RPMI7951 (cell line): ENCODE data around the gene MELK. TPM values are rescaled to one million over a fixed set of nuclear protein-coding genes. Genes with fewer than 3 reads are reported as not detected.

ENCODE experiments used
- DNase-seq: peaks from one replicate; pipeline ENCODE4 v3.0.0-alpha.2; 2012; ENCODE audit warnings: low read depth
- total RNA-seq: library from RNA; depleted of rRNA; stranded (reverse); fragments of >200 nt; shearing (Covaris generic); gene quantifications from 2 replicates; pipeline ENCODE4 v1.2.3, GENCODE V29; 2014

MELK gene
- total RNA-seq, 1 experiment from 2014 or later = 121 TPM

DNA sequence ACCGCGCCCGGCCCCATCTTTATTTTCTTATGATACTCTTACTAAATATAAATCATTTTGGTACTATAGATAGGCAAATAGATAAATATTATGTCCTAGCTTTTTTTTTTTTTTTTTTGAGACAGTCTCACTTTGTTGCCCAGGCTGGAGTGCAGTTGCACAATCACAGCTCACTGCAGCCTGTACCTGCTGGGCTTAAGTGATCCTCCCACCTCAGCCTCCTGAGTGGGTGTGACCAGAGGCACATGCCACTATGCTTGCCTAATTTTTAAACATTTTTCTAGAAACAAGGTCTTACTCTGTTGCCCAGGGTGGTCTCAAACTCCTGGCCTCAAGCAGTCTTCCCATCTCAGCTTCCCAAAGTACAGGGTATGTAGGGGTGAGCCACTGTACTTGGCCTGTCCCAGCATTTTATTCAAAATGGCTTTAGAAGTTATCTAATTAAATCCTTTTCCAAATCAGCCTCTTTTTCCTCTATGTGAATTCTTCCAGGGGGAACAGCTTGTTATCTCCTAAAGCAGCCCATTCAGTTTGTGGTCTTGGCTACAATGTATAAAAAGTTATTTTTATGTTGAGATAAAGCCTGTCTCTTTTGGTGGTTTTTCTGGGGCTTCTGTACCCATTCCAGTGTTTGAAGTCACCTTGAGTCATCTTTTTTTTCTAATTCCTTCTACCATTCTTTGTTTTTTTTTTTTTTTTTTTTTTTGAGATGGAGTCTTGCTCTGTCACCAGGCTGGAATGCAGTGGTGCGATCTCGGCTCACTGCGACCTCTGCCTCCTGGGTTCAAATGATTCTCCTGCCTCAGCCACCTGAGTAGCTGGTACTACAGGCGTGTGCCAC lies 12.1 kb downstream of the MELK start:
- DNase-seq = peak; percentile 86

DNA sequence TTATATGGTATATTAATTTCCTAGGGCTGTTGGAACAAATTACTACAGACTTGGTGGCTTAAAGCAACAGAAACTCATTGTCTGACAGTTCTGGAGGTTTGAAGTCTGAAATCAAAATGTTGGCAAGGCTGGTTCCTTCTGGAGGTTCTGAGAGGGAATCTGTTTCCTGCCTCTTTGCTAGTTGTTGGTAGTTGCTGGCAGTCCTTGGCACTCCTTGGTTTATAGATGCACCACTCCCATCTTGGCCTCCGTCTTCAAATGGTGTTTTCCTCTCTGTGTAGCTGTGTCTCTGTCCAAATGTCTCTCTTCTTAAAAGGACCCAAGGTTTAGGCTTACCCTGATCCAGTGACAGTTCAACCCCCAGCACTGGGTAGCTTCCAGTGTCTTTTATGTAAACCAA lies 17.5 kb downstream of the MELK start:
- no peak for DNase-seq

DNA sequence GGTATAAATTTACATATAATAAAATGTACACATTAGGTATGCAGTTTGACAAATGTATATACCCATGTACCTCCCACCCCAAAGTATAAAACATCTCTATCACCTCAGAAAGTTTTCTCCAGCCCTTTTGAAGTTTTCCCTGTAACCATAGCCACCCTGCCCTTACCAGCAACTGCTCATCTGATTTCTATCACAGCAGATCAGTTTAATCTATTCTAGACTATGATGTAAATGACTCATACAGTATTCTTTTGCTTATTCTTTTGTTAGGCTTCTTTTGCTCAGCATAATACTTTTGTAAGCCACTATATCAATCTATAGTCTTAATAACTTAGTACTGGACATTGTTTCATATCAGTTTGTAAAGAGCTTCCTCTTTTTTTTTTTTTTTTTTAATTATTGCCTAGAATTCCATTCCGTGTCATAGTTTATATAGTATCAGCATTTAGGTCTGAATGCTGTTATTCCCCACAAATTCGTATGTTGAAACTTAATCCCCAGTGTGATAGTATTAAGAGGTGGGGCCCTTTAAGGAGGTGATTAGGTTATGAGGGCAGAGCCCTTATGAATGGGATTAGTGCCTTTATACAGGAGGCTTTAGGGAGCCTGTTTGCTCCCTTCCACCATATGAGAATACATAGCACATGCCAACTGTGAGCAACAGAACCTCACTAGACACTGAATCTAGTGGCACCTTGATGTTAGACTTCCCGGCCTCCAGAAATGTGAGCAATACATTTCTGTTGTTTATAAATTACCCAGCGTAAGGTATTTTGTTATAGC lies 20.3 kb downstream of the MELK start:
- no peak for DNase-seq

DNA sequence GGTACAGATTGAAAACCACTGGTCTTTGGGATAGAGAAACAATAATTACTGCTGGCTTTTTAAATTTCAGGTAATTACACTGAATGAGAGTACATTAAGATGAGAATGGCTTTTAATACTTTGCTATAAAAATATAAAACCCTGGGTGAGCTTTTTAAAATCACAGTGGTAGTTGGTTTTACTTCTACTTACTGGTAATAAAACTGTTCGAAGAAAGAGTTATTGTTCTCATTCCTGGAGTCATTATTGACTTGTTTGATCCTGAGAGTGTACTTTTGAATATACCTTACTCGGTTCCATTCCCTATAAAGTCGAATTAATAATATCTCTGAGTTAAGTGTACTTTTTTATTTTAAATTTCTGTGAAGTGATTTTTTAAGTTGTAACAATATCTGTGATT lies 21.5 kb downstream of the MELK start:
- DNase-seq = no peak

DNA sequence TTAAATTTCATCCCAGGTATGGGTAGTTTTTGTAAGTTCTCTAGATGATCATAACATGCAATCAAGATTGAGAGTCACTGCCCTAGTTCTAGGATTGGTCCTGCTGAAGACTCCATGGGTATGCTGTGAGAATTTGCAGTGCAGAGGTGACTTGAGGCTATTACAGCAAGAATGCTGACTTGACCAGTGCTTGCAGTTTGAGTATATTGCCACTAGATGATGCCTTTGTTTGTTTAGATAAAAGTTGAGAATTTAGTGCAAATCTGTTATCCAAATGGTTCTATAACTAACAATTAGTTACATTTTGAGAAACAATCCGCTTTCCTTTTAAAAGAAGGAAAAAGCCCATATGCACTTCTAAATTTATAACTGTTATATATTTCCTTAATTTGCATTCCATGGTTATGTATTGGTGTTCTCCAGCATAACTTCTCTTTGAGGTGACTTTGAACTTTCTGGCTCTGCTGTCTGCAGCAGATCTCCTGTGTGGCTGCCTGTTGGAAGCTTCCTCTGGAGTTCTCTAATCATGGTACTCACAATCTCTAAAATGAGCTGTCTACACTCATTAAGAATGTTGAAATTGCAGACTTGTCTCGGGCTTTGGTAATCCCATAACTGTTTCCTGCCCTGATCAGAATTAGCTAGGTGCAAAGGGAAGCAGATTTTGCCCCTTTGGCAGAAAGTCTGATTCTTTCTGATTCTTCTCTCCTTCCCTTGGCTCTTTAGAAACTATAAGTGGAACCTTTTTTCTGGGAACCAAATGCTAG lies 24.9 kb downstream of the MELK start:
- DNase-seq = peak; percentile 40

DNA sequence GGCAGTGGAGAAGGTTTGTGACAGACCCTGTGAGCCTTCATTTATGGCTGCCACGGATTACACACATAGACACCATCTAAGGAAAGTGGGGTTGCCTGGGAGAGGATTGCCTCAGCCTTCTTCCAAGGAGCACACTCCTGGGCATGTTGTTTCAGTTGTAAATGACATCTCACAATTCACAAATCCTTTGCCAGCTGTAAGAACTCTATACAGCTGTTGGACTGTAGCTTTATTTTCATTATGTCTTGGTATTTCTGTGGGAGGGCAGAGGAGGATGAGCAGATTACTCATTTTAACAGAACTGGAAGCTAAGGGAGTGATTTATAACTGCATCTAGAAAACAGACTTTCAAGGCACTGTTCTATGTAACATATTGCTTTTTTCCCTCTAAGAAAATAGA lies 25.6 kb downstream of the MELK start:
- no peak for DNase-seq

DNA sequence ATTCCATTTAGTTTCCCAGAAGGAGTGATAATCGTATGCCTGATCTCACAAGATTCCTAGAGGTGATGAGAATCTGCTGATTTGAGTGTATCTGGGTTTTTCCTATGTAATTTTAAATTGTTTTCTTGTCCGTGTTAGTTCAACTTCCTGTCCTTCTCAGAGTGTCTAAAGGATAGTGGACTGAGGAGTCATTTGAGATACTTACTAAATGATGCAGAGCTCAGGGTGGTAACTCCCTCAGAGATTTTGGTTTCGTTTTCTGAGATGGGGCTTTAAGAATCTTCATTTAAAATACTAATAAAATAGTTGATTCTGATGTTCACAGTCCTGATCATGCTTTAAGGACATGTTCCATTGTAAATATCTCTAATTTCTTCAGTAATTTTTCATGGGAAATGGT lies 30.3 kb downstream of the MELK start:
- peak; percentile 36 for DNase-seq

DNA sequence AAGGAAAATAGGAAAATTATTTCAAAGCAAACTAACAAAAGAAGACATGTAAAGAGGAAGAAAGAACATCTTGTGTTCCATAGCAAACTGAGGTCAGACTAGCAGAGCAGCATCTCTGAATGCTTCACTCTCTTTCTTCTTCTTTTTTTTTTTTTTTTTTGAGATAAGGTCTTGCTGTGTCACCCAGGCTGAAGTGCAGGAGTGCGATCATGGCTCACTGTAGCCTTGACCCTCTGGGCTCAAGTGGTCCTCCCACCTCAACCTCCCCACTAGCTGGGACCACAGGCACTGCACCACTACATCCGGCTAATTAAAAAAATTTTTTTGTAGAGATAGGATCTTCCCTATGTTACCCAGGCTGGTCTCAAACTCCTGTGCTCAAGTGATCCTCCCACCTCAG lies 36.6 kb downstream of the MELK start:
- no peak for DNase-seq

DNA sequence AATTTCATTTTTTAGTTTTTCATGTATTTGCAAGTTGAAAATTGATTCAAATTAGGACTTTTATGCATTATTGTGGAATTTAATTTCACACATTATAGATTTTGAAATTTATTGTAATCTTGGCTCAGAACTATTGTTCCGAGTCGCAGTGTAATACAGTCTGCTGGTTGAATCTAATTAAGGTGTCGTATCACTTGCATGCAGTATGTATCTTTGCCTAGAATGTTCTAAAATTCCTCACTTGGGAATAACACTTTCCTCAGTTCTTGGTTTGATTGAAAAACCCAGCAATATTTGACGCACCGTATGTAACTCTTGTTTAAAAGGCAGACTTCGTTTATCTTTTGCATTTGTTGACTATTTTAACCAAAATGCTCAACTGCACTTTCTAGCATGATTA lies 49.4 kb downstream of the MELK start:
- DNase-seq = no peak

DNA sequence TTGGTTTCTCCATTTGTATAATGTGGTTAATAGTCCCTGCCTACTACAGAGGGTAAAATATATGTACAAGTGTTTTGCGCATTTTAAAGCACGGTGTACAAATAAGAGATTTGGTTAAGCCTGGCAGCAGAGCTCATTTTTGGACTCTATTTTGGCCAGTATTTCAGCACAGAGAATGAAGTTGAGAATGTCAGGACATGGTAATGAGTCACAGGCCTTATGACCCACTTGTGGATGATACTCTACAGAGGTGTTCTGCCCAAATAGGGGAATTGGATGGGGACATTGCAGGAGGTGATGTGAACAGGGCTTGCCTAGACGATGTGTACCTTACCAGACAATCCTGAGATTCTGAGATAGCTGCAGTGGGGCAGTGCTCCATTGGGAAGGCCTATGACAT lies 50.6 kb downstream of the MELK start:
- DNase-seq = peak; percentile 15

DNA sequence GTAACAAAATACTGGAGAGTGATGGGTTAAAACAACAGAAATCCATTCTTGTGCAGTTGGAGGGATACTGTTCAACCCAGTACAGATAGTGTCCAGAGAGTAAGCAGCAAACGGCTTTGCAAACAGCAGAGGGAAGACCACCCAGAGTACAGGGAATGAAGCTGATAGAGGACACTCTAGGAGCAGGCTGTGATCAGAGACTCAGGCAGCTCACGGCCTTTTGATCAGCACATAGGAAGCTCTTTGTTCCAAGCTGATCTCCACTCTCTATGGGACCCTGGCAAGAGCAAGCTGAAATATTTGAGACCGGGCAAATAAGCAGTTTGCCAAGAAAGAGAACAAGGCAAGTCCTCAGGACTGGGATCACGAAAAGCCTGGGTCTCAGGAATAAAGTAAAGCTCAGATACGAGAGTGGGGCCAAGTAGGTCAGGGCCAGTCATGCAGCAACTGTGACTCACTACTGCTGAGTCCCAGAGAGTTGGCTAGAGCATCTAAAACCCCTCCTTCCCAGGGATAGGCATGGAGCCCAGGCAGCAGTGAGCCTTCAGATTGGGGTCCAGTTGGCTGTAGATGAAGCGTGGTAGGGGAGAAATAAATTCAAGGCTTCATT lies 52.4 kb downstream of the MELK start:
- peak; percentile 81 for DNase-seq

DNA sequence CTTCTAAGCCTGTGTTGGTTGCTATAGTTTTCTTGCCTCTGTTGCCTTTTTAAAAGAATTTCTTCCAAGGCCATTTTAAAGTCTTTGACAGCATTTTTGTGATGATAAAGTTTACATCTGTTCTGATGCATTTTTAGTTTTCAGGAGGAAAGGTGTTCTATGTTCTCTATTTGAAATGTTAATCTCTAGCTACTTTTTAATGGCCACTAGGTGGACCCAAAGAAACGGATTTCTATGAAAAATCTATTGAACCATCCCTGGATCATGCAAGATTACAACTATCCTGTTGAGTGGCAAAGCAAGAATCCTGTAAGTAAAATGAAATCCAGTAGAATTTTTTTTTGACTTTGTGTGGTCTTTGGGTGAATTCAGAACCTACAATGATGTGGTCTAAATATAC lies 60.2 kb downstream of the MELK start:
- peak; percentile 24 for DNase-seq

DNA sequence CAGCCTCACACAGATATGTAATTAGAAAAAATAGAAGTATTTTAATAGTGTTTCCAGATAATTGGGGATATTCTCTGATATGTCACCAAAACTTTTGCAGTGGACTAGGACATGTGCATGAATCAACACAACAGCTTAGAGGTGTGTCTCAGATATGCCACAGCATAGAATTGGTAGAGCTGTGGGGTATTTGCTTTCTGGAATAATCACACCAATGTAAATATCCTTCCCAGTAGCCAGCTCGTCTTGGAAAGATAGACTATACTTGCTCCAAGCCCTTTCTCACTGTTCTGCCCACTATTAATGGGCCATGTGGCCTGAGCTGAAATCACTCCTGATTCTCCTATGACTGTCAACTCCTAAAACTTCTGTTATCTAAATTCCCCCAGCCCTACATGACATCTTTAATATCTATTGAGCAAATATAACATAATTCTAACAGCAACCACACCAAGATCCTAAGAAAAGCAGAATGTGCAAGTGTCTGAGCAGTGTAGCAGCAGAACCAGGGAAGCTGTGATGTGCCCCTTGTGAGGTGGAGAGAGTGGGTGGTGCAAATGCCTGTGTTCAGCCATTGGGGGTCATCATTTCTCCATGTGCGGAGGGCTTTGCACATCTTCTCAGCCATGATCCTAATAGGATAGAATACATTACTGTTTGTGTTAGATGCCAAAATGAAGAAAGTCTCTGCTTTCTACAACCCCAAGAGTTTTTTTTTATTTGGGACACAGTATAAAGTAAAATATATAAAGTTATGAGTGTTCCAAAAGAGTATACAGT lies 65.0 kb downstream of the MELK start:
- DNase-seq = no peak

DNA sequence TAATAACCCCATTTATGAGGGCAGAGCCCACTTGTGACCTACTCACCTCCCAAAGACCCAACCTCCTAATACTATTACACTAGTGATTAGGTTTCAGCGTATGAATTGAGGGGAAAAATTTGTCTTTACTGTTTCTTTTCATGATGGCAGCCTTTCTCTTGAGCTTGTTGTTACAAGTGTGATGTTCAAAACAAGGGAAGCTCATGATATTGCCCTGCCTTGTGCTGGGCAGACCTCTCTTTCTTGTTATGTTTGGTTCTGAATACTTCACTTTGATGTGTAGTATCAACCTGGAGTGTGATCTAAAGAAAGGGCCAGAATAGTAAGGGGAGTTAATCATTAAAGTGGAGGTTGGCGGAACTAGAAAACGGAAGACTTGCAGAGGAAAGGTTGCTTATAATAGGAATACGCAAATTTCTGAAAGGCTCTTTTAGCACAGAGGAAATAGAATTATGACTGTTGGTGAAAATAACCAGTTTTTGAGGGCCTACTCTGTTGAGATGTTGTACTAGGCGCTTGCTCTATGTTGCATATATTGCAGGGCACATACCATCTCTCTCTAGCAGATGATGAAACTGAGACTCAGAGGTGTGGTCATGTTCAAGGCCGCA lies 68.2 kb downstream of the MELK start:
- no peak for DNase-seq

DNA sequence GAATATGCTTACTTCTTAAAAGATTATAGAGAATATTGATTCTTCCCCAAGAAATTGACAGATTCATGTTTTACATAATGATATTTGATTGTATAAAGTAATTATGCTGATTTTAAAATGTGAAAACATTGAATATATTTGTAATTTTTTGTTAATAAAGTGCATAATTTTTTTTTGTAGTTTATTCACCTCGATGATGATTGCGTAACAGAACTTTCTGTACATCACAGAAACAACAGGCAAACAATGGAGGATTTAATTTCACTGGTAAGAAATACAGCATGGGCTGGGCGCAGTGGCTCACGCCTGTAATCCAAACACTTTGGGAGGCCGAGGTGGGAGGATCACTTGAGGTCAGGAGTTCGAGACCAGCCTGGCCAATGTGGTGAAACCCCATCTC lies 70.1 kb downstream of the MELK start:
- no peak for DNase-seq

DNA sequence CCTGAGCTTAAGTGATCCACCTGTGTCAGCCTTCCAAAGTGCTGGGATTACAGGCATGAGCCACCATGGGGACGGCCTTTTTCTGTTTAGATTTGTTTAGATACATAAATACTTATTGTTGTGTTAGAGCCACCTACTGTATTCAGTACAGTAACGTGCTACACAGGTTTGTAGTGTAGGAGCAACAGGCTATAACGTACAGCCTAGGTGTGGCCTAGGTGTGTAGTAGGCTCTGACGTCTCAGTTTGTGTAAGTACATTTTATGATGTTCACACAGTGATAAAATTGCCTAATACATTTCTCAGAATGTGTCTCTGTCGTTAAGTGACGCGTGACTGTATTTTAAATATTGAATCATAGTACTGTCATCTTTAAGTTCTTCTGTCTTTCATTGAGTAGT lies 84.1 kb downstream of the MELK start:
- DNase-seq = no peak

DNA sequence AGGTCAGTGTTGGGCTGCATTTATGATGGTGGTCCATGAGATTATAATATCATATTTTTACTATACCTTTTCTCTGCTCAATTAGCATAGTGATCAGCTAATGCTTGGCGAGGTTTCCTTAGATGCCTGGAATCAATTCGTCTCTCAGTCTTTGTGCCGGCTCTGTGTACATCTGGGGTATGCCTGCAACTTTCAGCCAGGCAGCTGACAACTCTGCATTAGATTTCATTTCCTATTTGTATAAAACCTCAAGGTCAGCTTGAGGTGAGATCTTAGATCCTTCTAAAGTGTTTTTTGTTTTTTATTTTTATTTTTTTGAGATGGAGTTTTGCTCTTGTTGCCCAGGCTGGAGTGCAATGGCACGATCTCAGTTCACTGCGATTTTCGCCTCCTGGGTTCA lies 86.8 kb downstream of the MELK start:
- DNase-seq = no peak

DNA sequence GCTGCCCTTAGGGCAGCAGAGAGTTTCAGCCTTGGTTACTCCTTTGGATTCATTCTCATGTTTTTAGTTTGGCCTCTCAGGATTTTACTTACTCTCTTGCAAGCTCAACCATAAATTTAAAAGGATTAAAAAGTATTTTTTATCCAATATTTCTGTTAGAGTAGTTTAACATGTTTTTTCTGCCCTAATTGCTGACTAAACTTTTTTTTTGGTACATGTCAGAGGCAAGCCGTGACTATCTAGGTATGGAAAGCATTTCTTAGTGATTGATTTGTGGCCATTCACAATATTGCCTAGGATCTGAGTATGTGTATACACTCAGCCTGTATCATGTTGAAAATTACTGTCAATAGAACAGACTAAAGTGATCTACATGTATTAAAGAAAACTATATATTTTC lies 92.1 kb downstream of the MELK start:
- no peak for DNase-seq

DNA sequence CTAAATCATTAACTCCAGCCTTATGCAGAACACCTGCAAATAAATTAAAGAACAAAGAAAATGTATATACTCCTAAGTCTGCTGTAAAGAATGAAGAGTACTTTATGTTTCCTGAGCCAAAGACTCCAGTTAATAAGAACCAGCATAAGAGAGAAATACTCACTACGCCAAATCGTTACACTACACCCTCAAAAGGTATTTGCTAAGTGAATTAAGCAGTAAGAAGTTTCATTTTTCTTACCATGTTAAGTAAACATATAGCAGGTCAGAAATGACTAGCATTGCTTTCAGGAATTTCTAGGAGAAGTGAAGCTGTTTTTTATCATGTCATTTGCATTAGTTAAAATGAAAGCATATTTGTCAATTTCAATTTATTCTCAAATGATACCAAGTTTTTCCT lies 92.7 kb downstream of the MELK start:
- no peak for DNase-seq

DNA sequence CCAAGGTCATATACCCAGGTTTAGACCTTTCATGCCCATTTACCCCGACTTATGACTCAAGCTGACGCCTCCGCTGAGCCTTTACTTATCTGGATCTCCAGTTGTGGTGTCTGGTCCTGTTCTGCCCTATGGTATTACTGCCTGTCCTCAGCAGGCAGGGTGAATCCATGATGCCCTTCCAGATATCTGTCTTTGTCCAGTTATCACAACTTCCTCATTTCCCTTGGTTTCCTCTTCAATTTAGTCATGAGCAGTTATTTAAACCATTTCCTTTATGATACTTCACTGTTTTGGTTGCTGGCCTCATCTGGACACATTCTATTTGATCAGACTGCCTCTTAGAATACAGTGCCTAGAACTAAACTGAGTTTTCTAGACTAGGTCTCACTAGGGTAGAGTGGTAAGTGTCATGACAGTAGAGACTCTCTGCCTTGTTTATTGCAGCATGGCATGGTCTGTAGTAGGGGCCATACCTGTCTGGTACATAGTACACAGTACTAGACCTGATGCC lies 93.3 kb downstream of the MELK start:
- DNase-seq = peak; percentile 24

DNA sequence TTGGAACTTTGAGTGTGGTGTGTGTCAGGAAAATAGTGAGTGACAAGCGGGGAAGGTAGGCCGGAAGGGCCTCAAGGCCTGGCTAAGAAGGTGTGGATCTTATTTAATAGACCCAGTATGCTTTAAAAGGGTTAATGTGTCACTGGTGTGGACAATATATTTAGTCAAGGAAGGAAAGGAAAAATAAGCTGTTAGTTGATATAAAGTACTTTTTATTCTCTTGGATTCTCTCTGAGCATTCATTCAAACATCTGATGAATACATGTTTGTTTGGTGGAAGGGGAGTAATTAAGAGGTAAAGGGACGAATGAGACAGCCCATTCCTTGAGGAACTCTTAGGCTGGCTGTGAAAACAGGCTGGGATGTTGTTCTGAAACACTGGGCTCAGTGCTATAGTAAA lies 98.9 kb downstream of the MELK start:
- DNase-seq = no peak
